Testis (tissue), 2 donors: ENCODE data around the gene DIPK1C.

Experiments
- CTCF ChIP-seq, 3 experiments: fragments of 450-650 bp in 2 of 3; fragments of 200-600 bp in 1 of 3; sonication (generic) in 1 of 3; IDR thresholded peaks; one replicate each; pipeline ENCODE4 v1.5.1; 2016 to 2019; ENCODE audit warnings: antibody characterized with exemption in 3 of 3, mild to moderate bottlenecking in 2 of 3, moderate library complexity in 1 of 3
- POLR2A ChIP-seq: fragments of 450-650 bp; IDR thresholded peaks from one replicate; pipeline ENCODE4 v1.6.1; 2017; ENCODE audit warnings: antibody characterized with exemption, mild to moderate bottlenecking, moderate library complexity

- TF ChIP-seq CTCF (IDR thresholded peaks at IDR 0.05): no peak
- TF ChIP-seq POLR2A: no peak
Observed at GRCh38 chr18:74434466-74434865, 22.6 kb downstream of the DIPK1C start.
